CD14-positive monocyte (primary cell): Measurements from ENCODE around the gene PLPP7. TPM values are rescaled to one million over a fixed set of nuclear protein-coding genes. Genes with fewer than 3 reads are reported as not detected.

Experiments
- DNase-seq, 3 donors: peaks; one replicate each; pipeline ENCODE4 v3.0.0-alpha.2; 2011 to 2022
- H2AFZ ChIP-seq: 2 replicates; pipeline ENCODE4 v1.6.0; 2012; ENCODE audit warnings: mild to moderate bottlenecking, low read depth, low read length, inconsistent platforms; ENCODE audit not compliant: insufficient read depth, poor library complexity, severe bottlenecking
- H3K27ac ChIP-seq, 2 donors: 1 replicate in 1 of 2; 2 replicates in 1 of 2; pipeline ENCODE4 v1.5.1; 2012 to 2013; ENCODE audit warnings: low read length in 2 of 2, control low read depth in 1 of 2, inconsistent platforms in 1 of 2, low read depth in 1 of 2, mild to moderate bottlenecking in 1 of 2
- H3K27me3 ChIP-seq, 2 donors: one replicate each; pipeline versions ENCODE4 v1.6.0 to v1.6.1; 2011 to 2013; ENCODE audit warnings: low read length in 2 of 2; ENCODE audit not compliant: control insufficient read depth in 2 of 2, insufficient read depth in 2 of 2
- H3K36me3 ChIP-seq, 2 donors: replicated peaks in 1 of 2; 1 replicate in 1 of 2; 2 replicates in 1 of 2; pipeline versions ENCODE4 v1.5.1 to v1.6.1; 2012 to 2013; ENCODE audit warnings: low read length in 2 of 2, control low read depth in 1 of 2, inconsistent platforms in 1 of 2, mild to moderate bottlenecking in 1 of 2; ENCODE audit not compliant: insufficient read depth in 2 of 2, control insufficient read depth in 1 of 2
- H3K4me1 ChIP-seq, 2 donors: 1 replicate in 1 of 2; 2 replicates in 1 of 2; pipeline versions ENCODE4 v1.5.1 to v1.6.1; 2012 to 2013; ENCODE audit warnings: low read length in 2 of 2, control low read depth in 1 of 2, inconsistent platforms in 1 of 2, mild to moderate bottlenecking in 1 of 2, moderate library complexity in 1 of 2; ENCODE audit not compliant: insufficient read depth in 2 of 2, control insufficient read depth in 1 of 2
- H3K4me2 ChIP-seq: replicated peaks from 2 replicates; pipeline ENCODE3; 2012; ENCODE audit warnings: low read length, moderate library complexity, mild to moderate bottlenecking; ENCODE audit not compliant: poor library complexity, severe bottlenecking; ENCODE audit errors: extremely low read depth
- H3K4me3 ChIP-seq, 3 experiments: fragments of 200-600 bp in 1 of 3; sonication (generic) in 1 of 3; replicated peaks in 1 of 3; 1 replicate in 2 of 3; 2 replicates in 1 of 3; pipeline ENCODE4 v1.5.1; 2011 to 2013; ENCODE audit warnings: low read length in 3 of 3, mild to moderate bottlenecking in 3 of 3, control low read depth in 2 of 3, low read depth in 2 of 3, inconsistent platforms in 1 of 3, moderate library complexity in 1 of 3
- H3K79me2 ChIP-seq: 2 replicates; pipeline ENCODE4 v1.6.0; 2012; ENCODE audit warnings: mild to moderate bottlenecking, control low read depth, inconsistent platforms, low read length, moderate library complexity; ENCODE audit not compliant: insufficient read depth
- H3K9ac ChIP-seq: 2 replicates; pipeline ENCODE4 v1.6.0; 2017; ENCODE audit warnings: low read length, mild to moderate bottlenecking; ENCODE audit not compliant: insufficient read depth, poor library complexity, severe bottlenecking
- H3K9me3 ChIP-seq, 2 donors: replicated peaks in 1 of 2; 1 replicate in 1 of 2; 2 replicates in 1 of 2; pipeline versions ENCODE4 v1.5.1 to v1.6.1; 2012 to 2013; ENCODE audit warnings: low read length in 2 of 2, control low read depth in 1 of 2; ENCODE audit not compliant: control insufficient read depth in 1 of 2, insufficient read depth in 1 of 2
- H4K20me1 ChIP-seq: 2 replicates; pipeline ENCODE4 v1.6.0; 2012; ENCODE audit warnings: mild to moderate bottlenecking, low read length, control low read depth, moderate library complexity; ENCODE audit not compliant: insufficient read depth
- H3K27ac Mint-ChIP-seq, 7 donors: one replicate each; pipeline ENCODE4 v1.8.0; 2020; ENCODE audit warnings: mild to moderate bottlenecking in 7 of 7, mixed read lengths in 7 of 7, moderate library complexity in 6 of 7, inconsistent platforms in 2 of 7
- H3K27me3 Mint-ChIP-seq, 3 donors: one replicate each; pipeline ENCODE4 v1.8.0; 2021 to 2022; ENCODE audit warnings: low read depth in 3 of 3, mild to moderate bottlenecking in 3 of 3, mixed read lengths in 3 of 3, moderate library complexity in 3 of 3, inconsistent platforms in 1 of 3
- H3K36me3 Mint-ChIP-seq, 2 donors: one replicate each; pipeline ENCODE4 v1.8.0; 2020; ENCODE audit warnings: mixed read lengths in 2 of 2, inconsistent platforms in 1 of 2, mild to moderate bottlenecking in 1 of 2
- H3K4me1 Mint-ChIP-seq: one replicate; pipeline ENCODE4 v1.8.0; 2020; ENCODE audit warnings: mild to moderate bottlenecking, mixed read lengths
- H3K4me3 Mint-ChIP-seq, 2 donors: one replicate each; pipeline ENCODE4 v1.8.0; 2020; ENCODE audit warnings: mild to moderate bottlenecking in 2 of 2, mixed read lengths in 2 of 2, moderate library complexity in 1 of 2
- H3K9me3 Mint-ChIP-seq, 7 donors: one replicate each; pipeline ENCODE4 v1.8.0; 2020 to 2022; ENCODE audit warnings: mixed read lengths in 7 of 7, mild to moderate bottlenecking in 6 of 7, moderate library complexity in 6 of 7, inconsistent platforms in 2 of 7
- CTCF ChIP-seq: fragments of 200-600 bp; IDR thresholded peaks from one replicate; pipeline ENCODE4 v1.8.0; 2022; ENCODE audit warnings: antibody characterized with exemption, mild to moderate bottlenecking
- WGBS: methylation state at CpG from one replicate; pipeline ENCODE4 v1.1.5; 2013; ENCODE audit warnings: missing lambda C conversion rate; ENCODE audit not compliant: insufficient coverage; 5-methylcytosine and 5-hydroxymethylcytosine counted together
- intact Hi-C, 2 donors: fragments of 100-400 bp; cut with micrococcal nuclease; formaldehyde crosslinking; loops; one replicate each; pipeline versions ENCODE4 v1.15.0 to v1.15.1; 2023
- polyA plus RNA-seq, 3 donors: library from polyadenylated mRNA; depleted of rRNA in 1 of 3; unstranded in 2 of 3; stranded (reverse) in 1 of 3; fragments of 300-500 nt in 2 of 3; fragments of >200 nt in 1 of 3; fragmentation: Illumina TruSeq in 2 of 3; gene quantifications; 1 replicate in 2 of 3; 2 replicates in 1 of 3; pipeline ENCODE4 v1.2.3, GENCODE V29; 2012 to 2021

PLPP7 gene
- polyA plus RNA-seq, 3 donors = 1.1 to 3.1 (median 1.5) TPM

GRCh38 chr9:131318231-131319085, 28.9 kb downstream of the PLPP7 start:
- Histone ChIP-seq H4K20me1 (no peaks in the 10 kb centered on the region), H3K27me3 (no peaks in the 10 kb centered on the region), H3K4me1 (no peaks in the 10 kb centered on the region), H3K4me2 (no peak overlapping the region), H3K27ac (no peak overlapping the region), H3K9ac (no peak overlapping the region), H3K36me3 (no peaks in the 10 kb centered on the region), H3K4me3 (no peak overlapping the region), H3K9me3 (no peaks in the 10 kb centered on the region), H2AFZ (no peak overlapping the region), H3K79me2 (no peaks in the 10 kb centered on the region)
- peaks cover 0 to 3% (median 0%) of the 10 kb centered on the region in 7 donors for H3K9me3 Mint-ChIP-seq
- no peaks in the 10 kb centered on the region for H3K4me1 Mint-ChIP-seq
- no peak overlapping the region for H3K27ac Mint-ChIP-seq
- no peak for TF ChIP-seq CTCF
- 96% methylated on average over 18 of the region's 23 CpGs for WGBS
- H3K27me3 Mint-ChIP-seq = peaks cover 0 to 2% (median 2%) of the 10 kb centered on the region in 3 donors
- no peaks in the 10 kb centered on the region for H3K36me3 Mint-ChIP-seq
- intact Hi-C loops = no loop called here
- no peak overlapping the region for H3K4me3 Mint-ChIP-seq
- no peak for DNase-seq

GRCh38 chr9:131319486-131319885, 30.0 kb downstream of the PLPP7 start:
- Histone ChIP-seq H3K27ac (no peak overlapping the region), H3K4me1 (no peaks in the 10 kb centered on the region), H3K9me3 (no peaks in the 10 kb centered on the region), H3K36me3 (no peaks in the 10 kb centered on the region), H4K20me1 (no peaks in the 10 kb centered on the region), H2AFZ (no peak overlapping the region), H3K9ac (no peak overlapping the region), H3K79me2 (no peaks in the 10 kb centered on the region), H3K27me3 (no peaks in the 10 kb centered on the region), H3K4me3 (no peak overlapping the region), H3K4me2 (no peak overlapping the region)
- H3K27me3 Mint-ChIP-seq = peaks cover 0 to 4% (median 2%) of the 10 kb centered on the region in 3 donors
- WGBS = 100% methylated on average over 4 of the region's 12 CpGs
- H3K9me3 Mint-ChIP-seq = peaks cover 0 to 3% (median 0%) of the 10 kb centered on the region in 7 donors
- no peak overlapping the region for H3K27ac Mint-ChIP-seq
- no peak for DNase-seq
- no peak for TF ChIP-seq CTCF
- no peak overlapping the region for H3K4me3 Mint-ChIP-seq
- no peaks in the 10 kb centered on the region for H3K4me1 Mint-ChIP-seq
- intact Hi-C loops = no loop called here
- no peaks in the 10 kb centered on the region for H3K36me3 Mint-ChIP-seq
